Placental epithelial cell (primary cell): ENCODE measurements around the gene OR7C2. TPM values are rescaled to one million over a fixed set of nuclear protein-coding genes. Genes with fewer than 3 reads are reported as not detected.

ENCODE experiments used
- total RNA-seq: library from RNA; depleted of rRNA; stranded (reverse); fragments of >200 nt; gene quantifications from 2 replicates; pipeline ENCODE4 v1.2.3, GENCODE V29; 2012

Gene OR7C2
- not detected in 2 replicates for total RNA-seq

DNA sequence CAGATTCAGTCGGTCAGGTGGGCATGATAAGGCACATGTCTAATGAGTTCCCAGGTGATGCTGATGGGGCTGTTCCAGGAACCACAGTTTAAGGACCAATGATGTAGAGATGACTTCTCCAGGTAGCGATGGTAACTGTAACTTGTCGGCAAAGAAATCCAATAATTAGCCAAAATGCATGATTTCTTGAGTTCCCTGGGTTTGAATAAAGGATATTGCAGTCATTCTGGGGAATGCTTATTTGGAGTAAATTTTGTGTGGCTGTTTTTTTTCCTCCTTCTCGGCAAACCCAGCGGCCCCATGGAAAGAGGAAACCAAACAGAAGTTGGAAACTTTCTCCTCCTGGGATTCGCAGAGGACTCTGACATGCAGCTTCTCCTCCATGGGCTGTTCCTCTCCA, at the start of gene OR7C2:
Gene OR7C2, plus strand, starts transcription at position 301 of the 400 bp plus-strand sequence. Its CDS starts 0 bp downstream, at position 301.

GRCh38 chr19:14979476-14980255, 38.4 kb downstream of the OR7C2 start, which contains the start of gene SLC1A6:
TSS of gene SLC1A6 (minus strand) at chr19:14979864. CDS start at chr19:14972910, 6,954 bp downstream.

Other genes starting within 250 kb of the OR7C2 start
- gene ADGRE2, start 162.9 kb upstream of the OR7C2 start, total RNA-seq = 3.1 and 3.9 TPM in 2 replicates
- 0.98 and 4.7 TPM in 2 replicates for gene OR7A5, start 106.3 kb upstream of the OR7C2 start, total RNA-seq
- gene OR7C1, start 106.3 kb upstream of the OR7C2 start, total RNA-seq = 0.98 and 3.5 TPM in 2 replicates
- gene OR7A10, start 92.6 kb upstream of the OR7C2 start, total RNA-seq = not detected in 2 replicates
- gene OR7A17, start 55.4 kb upstream of the OR7C2 start, total RNA-seq = not detected in 2 replicates
- gene SLC1A6, start 38.4 kb downstream of the OR7C2 start, total RNA-seq = 16.4 and 82.8 TPM in 2 replicates
- gene CASP14, start 108.0 kb downstream of the OR7C2 start, total RNA-seq = not detected in 2 replicates
- gene OR1I1, start 140.7 kb downstream of the OR7C2 start, total RNA-seq = not detected in 2 replicates
- 24.3 and 37.2 TPM in 2 replicates for gene SYDE1, start 165.9 kb downstream of the OR7C2 start, total RNA-seq